ENCODE data around the gene ODAM. TPM values are rescaled to one million over a fixed set of nuclear protein-coding genes. Genes with fewer than 3 reads are reported as not detected.

Gene ODAM
- total and polyA plus RNA-seq, 8 donors: 0.37 to 20.3 (median 11.9) TPM; not detected in 3

GRCh38 chr4:70190579-70190978 lies 4.9 kb upstream of the ODAM start:
- 96 to 100% (median 98%) methylated on average over 1 of the region's 1 CpG for WGBS, 5 donors
- Histone ChIP-seq H3K9me3 (no peaks in the 10 kb centered on the region), H3K4me1 (no peaks in the 10 kb centered on the region), H3K36me3 (no peaks in the 10 kb centered on the region), H3K4me3 (no peak overlapping the region), H3K27me3 (no peaks in the 10 kb centered on the region), H3K27ac (no peak overlapping the region)
- TF ChIP-seq CTCF (IDR thresholded peaks at IDR 0.05): no peak
- TF ChIP-seq POLR2AphosphoS5 (IDR thresholded peaks at IDR 0.05): no peak
- no peak for TF ChIP-seq EP300 (IDR thresholded peaks at IDR 0.05)
- TF ChIP-seq POLR2A (IDR thresholded peaks at IDR 0.05): no peak
- intact Hi-C loops (cut with DNase I; ENCODE audit: low total_unique reads): no loop called here
- DNase-seq: no peak

GRCh38 chr4:70191647-70192046 lies 3.9 kb upstream of the ODAM start:
- Histone ChIP-seq H3K27me3 (no peaks in the 10 kb centered on the region), H3K9me3 (no peaks in the 10 kb centered on the region), H3K27ac (no peak overlapping the region), H3K4me1 (no peaks in the 10 kb centered on the region), H3K4me3 (no peak overlapping the region), H3K36me3 (no peaks in the 10 kb centered on the region)
- WGBS, 5 donors: 35 to 49% (median 38%) methylated on average over 1 of the region's 1 CpG
- no peak for DNase-seq
- intact Hi-C loops (cut with DNase I; ENCODE audit: low total_unique reads): no loop called here
- TF ChIP-seq POLR2A (IDR thresholded peaks at IDR 0.05) (no peak), EP300 (IDR thresholded peaks at IDR 0.05) (no peak), POLR2AphosphoS5 (IDR thresholded peaks at IDR 0.05) (no peak), CTCF (IDR thresholded peaks at IDR 0.05) (no peak)

- intact Hi-C loops (cut with DNase I; ENCODE audit: low total_unique reads): no loop called here
- H3K9me3 ChIP-seq: no peaks in the 10 kb centered on the region
- 89 to 95% (median 89%) methylated on average over 2 of the region's 2 CpGs for WGBS, 5 donors
- DNase-seq: no peak
- H3K27ac ChIP-seq: no peak overlapping the region
- H3K4me3 ChIP-seq: no peak overlapping the region
- peaks cover 0 to 7% (median 0%) of the 10 kb centered on the region in 4 donors for H3K4me1 ChIP-seq
- no peak for TF ChIP-seq CTCF (IDR thresholded peaks at IDR 0.05)
- no peak for TF ChIP-seq EP300 (IDR thresholded peaks at IDR 0.05)
- TF ChIP-seq POLR2A (IDR thresholded peaks at IDR 0.05): no peak
- TF ChIP-seq POLR2AphosphoS5 (IDR thresholded peaks at IDR 0.05): no peak
- H3K36me3 ChIP-seq: no peaks in the 10 kb centered on the region
- no peaks in the 10 kb centered on the region for H3K27me3 ChIP-seq
Measured at GRCh38 chr4:70192895-70193294, 2.6 kb upstream of the ODAM start.

GRCh38 chr4:70196857-70197256 lies 1.3 kb downstream of the ODAM start:
- TF ChIP-seq POLR2AphosphoS5 (IDR thresholded peaks at IDR 0.05): no peak
- no peak for TF ChIP-seq EP300 (IDR thresholded peaks at IDR 0.05)
- no peak for TF ChIP-seq CTCF (IDR thresholded peaks at IDR 0.05)
- no peak for TF ChIP-seq POLR2A (IDR thresholded peaks at IDR 0.05)
- H3K36me3 ChIP-seq: no peaks in the 10 kb centered on the region
- DNase-seq: no peak
- no peak overlapping the region for H3K27ac ChIP-seq
- H3K9me3 ChIP-seq: no peaks in the 10 kb centered on the region
- 48 to 62% (median 54%) methylated on average over 2 of the region's 2 CpGs for WGBS, 5 donors
- H3K4me1 ChIP-seq: peaks cover 5 to 19% (median 7%) of the 10 kb centered on the region in 4 donors
- intact Hi-C loops (cut with DNase I; ENCODE audit: low total_unique reads): no loop called here
- no peaks in the 10 kb centered on the region for H3K27me3 ChIP-seq
- no peak overlapping the region for H3K4me3 ChIP-seq
